Duodenal mucosa (tissue), 2 donors: ENCODE data around the gene HSH2D.
"Not testable (repeated sequence)": the region's sequence is repeated elsewhere in the genome, so short reads cannot be mapped to it uniquely, and the experiment has no call there.

ENCODE experiments used
- H3K27ac ChIP-seq: one replicate; pipeline ENCODE4 v1.7.0; 2013; ENCODE audit warnings: low read depth, low read length
- H3K27me3 ChIP-seq, 2 donors: one replicate each; pipeline ENCODE4 v1.7.0; 2013; ENCODE audit warnings: low read length in 2 of 2, control low read depth in 1 of 2; ENCODE audit not compliant: insufficient read depth in 2 of 2, control insufficient read depth in 1 of 2
- H3K36me3 ChIP-seq, 2 donors: one replicate each; pipeline ENCODE4 v1.7.0; 2013; ENCODE audit warnings: low read length in 2 of 2, control low read depth in 1 of 2; ENCODE audit not compliant: insufficient read depth in 2 of 2, control insufficient read depth in 1 of 2
- H3K4me1 ChIP-seq, 2 donors: one replicate each; pipeline ENCODE4 v1.7.0; 2013; ENCODE audit warnings: low read length in 2 of 2, control low read depth in 1 of 2; ENCODE audit not compliant: insufficient read depth in 2 of 2, control insufficient read depth in 1 of 2
- H3K4me3 ChIP-seq, 2 donors: one replicate each; pipeline ENCODE4 v1.7.0; 2013; ENCODE audit warnings: low read length in 2 of 2, low read depth in 1 of 2
- H3K9ac ChIP-seq, 2 donors: one replicate each; pipeline ENCODE4 v1.7.0; 2013; ENCODE audit warnings: low read length in 2 of 2, low read depth in 1 of 2
- H3K9me3 ChIP-seq, 2 donors: one replicate each; pipeline ENCODE4 v1.7.0; 2013; ENCODE audit warnings: low read length in 2 of 2, control low read depth in 1 of 2; ENCODE audit not compliant: control insufficient read depth in 1 of 2

The HSH2D gene

GRCh38 chr19:16119075-16119857 is 24.2 kb upstream of the HSH2D start:
- peak overlapping the region in 1 of 2 donors; percentile 50 for H3K9ac ChIP-seq
- not testable (repeated sequence) for H3K9me3 ChIP-seq, H3K27me3 ChIP-seq
- H3K4me1 ChIP-seq, result peaks cover 44 to 51% of the 10 kb centered on the region in 2 donors
- H3K27ac ChIP-seq, result peak overlapping the region; percentile 68
- H3K36me3 ChIP-seq, result peaks cover 38 to 56% of the 10 kb centered on the region in 2 donors
- H3K4me3 ChIP-seq, result peak overlapping the region in 1 of 2 donors; percentile 28

GRCh38 chr19:16121141-16121540 is 22.3 kb upstream of the HSH2D start:
- Histone ChIP-seq H3K36me3 (peaks cover 44 to 72% of the 10 kb centered on the region in 2 donors), H3K9me3 (no peaks in the 10 kb centered on the region), H3K4me1 (peaks cover 46 to 53% of the 10 kb centered on the region in 2 donors), H3K27me3 (no peaks in the 10 kb centered on the region), H3K9ac (no peak overlapping the region), H3K27ac (no peak overlapping the region), H3K4me3 (no peak overlapping the region)

GRCh38 chr19:16121967-16122366 is 21.5 kb upstream of the HSH2D start:
- Histone ChIP-seq H3K27me3 (no peaks in the 10 kb centered on the region), H3K4me3 (no peak overlapping the region), H3K27ac (no peak overlapping the region), H3K36me3 (peaks cover 47 to 78% of the 10 kb centered on the region in 2 donors), H3K4me1 (peaks cover 47 to 51% of the 10 kb centered on the region in 2 donors), H3K9ac (no peak overlapping the region), H3K9me3 (no peaks in the 10 kb centered on the region)

- H3K9me3 ChIP-seq, result no peaks in the 10 kb centered on the region
- H3K27me3 ChIP-seq, result no peaks in the 10 kb centered on the region
- H3K4me1 ChIP-seq, result peaks cover 21 to 22% of the 10 kb centered on the region in 2 donors
- peak overlapping the region; percentile 77 for H3K27ac ChIP-seq
- H3K4me3 ChIP-seq, result no peak overlapping the region
- peaks cover 64 to 89% of the 10 kb centered on the region in 2 donors for H3K36me3 ChIP-seq
- peak overlapping the region in 1 of 2 donors; percentile 32 for H3K9ac ChIP-seq
Observed at GRCh38 chr19:16124953-16125352, 18.5 kb upstream of the HSH2D start.

GRCh38 chr19:16125737-16126495 is 17.6 kb upstream of the HSH2D start:
- H3K9me3 ChIP-seq, result no peaks in the 10 kb centered on the region
- no peak overlapping the region for H3K4me3 ChIP-seq

GRCh38 chr19:16127080-16127479 is 16.4 kb upstream of the HSH2D start:
- Histone ChIP-seq H3K4me3 (no peak overlapping the region), H3K27ac (no peak overlapping the region), H3K9me3 (no peaks in the 10 kb centered on the region), H3K9ac (no peak overlapping the region), H3K4me1 (peaks cover 19 to 20% of the 10 kb centered on the region in 2 donors), H3K27me3 (no peaks in the 10 kb centered on the region), H3K36me3 (peaks cover 59 to 96% of the 10 kb centered on the region in 2 donors)

More at GRCh38 chr19:16125737-16126495, 17.6 kb upstream of the HSH2D start:
- H3K27ac ChIP-seq, result peak overlapping the region; percentile 77
- H3K4me1 ChIP-seq, result peaks cover 19 to 20% of the 10 kb centered on the region in 2 donors
- H3K9ac ChIP-seq, result peak overlapping the region; percentile 32 to 39
- peaks cover 68 to 97% of the 10 kb centered on the region in 2 donors for H3K36me3 ChIP-seq
- no peaks in the 10 kb centered on the region for H3K27me3 ChIP-seq

GRCh38 chr19:16127776-16128371 is 15.6 kb upstream of the HSH2D start:
- H3K9ac ChIP-seq, result no peak overlapping the region
- no peaks in the 10 kb centered on the region for H3K27me3 ChIP-seq
- no peaks in the 10 kb centered on the region for H3K9me3 ChIP-seq
- no peak overlapping the region for H3K27ac ChIP-seq
- H3K4me1 ChIP-seq, result peaks cover 19 to 20% of the 10 kb centered on the region in 2 donors
- H3K36me3 ChIP-seq, result peaks cover 58 to 96% of the 10 kb centered on the region in 2 donors
- no peak overlapping the region for H3K4me3 ChIP-seq

GRCh38 chr19:16131648-16132047 is 11.8 kb upstream of the HSH2D start:
- Histone ChIP-seq H3K36me3 (peaks cover 56 to 76% of the 10 kb centered on the region in 2 donors), H3K9ac (no peak overlapping the region), H3K27me3 (no peaks in the 10 kb centered on the region)

GRCh38 chr19:16133818-16134217 is 9.7 kb upstream of the HSH2D start:
- Histone ChIP-seq H3K4me3 (no peak overlapping the region), H3K9ac (no peak overlapping the region), H3K27ac (no peak overlapping the region), H3K9me3 (no peaks in the 10 kb centered on the region), H3K4me1 (peaks cover 0 to 12% of the 10 kb centered on the region in 2 donors), H3K27me3 (no peaks in the 10 kb centered on the region), H3K36me3 (peaks cover 37 to 54% of the 10 kb centered on the region in 2 donors)

More at GRCh38 chr19:16131648-16132047, 11.8 kb upstream of the HSH2D start:
- Histone ChIP-seq H3K4me1 (peaks cover 0 to 12% of the 10 kb centered on the region in 2 donors), H3K27ac (no peak overlapping the region), H3K4me3 (no peak overlapping the region), H3K9me3 (no peaks in the 10 kb centered on the region)

- Histone ChIP-seq H3K4me1 (peaks cover 1 to 12% of the 10 kb centered on the region in 2 donors), H3K36me3 (peaks cover 30 to 47% of the 10 kb centered on the region in 2 donors), H3K27me3 (no peaks in the 10 kb centered on the region), H3K4me3 (no peak overlapping the region), H3K27ac (no peak overlapping the region), H3K9me3 (no peaks in the 10 kb centered on the region), H3K9ac (no peak overlapping the region)
Observed at GRCh38 chr19:16134510-16134909, 9.0 kb upstream of the HSH2D start.
